Mucosa of descending colon (tissue), 3 donors: ENCODE measurements around the gene SMIM41. TPM values are rescaled to one million over a fixed set of nuclear protein-coding genes. Genes with fewer than 3 reads are reported as not detected.
A peak's percentile ranks its signal among the peaks of the same experiment; 100 is the strongest.

Experiments
- ATAC-seq: fragments of 200-7000 bp; cut with Tn5 transposase; one replicate; pipeline ENCODE4 v1.9.1; 2020; ENCODE audit warnings: mild to moderate bottlenecking, moderate library complexity
- DNase-seq, 3 donors: peaks; one replicate each; pipeline ENCODE4 v3.0.0-alpha.2; 2020
- H3K36me3 ChIP-seq: fragments of 200-600 bp; one replicate; pipeline ENCODE4 v1.8.0; 2021; ENCODE audit warnings: low read depth, mild to moderate bottlenecking
- H3K4me1 ChIP-seq: fragments of 200-600 bp; one replicate; pipeline ENCODE4 v1.8.0; 2021; ENCODE audit warnings: low read depth, mild to moderate bottlenecking
- H3K4me3 ChIP-seq: fragments of 200-600 bp; one replicate; pipeline ENCODE4 v1.8.0; 2021; ENCODE audit warnings: mild to moderate bottlenecking
- H3K9me3 ChIP-seq: fragments of 200-600 bp; one replicate; pipeline ENCODE4 v1.8.0; 2021; ENCODE audit warnings: mild to moderate bottlenecking
- intact Hi-C, 2 donors: fragments of 100-400 bp; cut with DNase I in 1 of 2; cut with micrococcal nuclease in 1 of 2; formaldehyde crosslinking; loops; one replicate each; pipeline versions ENCODE4 v1.11.0 to v1.11.1; 2022; cut with DNase I, micrococcal nuclease
- total RNA-seq, 3 donors: library from RNA; stranded (reverse); fragmentation: NEBNext Ultra II Directional in 2 of 3; extraction: Animal tissue kit (Norgen Biotek cat#: 25700) in 2 of 3; gene quantifications; one replicate each; pipeline versions ENCODE4 v1.2.1 to v1.2.4, GENCODE V29; 2021 to 2023
- TF ChIP-seq, protein P1 (sequence below): fragments of 200-600 bp; IDR thresholded peaks from one replicate; pipeline ENCODE4 v1.8.0; 2022; ENCODE audit warnings: antibody characterized with exemption, mild to moderate bottlenecking
- donor health status: DM: no; HTN: no; CAD: no; lungs with moderate emphysema.
- donor health status: DM: no; HTN: no; CAD: no.
- donor health status: DM: no; HTN: yes; CAD: no.

SMIM41 gene
- total RNA-seq, 3 donors from 2014 or later, result 0.32 to 0.41 TPM; not detected in 1

DNA sequence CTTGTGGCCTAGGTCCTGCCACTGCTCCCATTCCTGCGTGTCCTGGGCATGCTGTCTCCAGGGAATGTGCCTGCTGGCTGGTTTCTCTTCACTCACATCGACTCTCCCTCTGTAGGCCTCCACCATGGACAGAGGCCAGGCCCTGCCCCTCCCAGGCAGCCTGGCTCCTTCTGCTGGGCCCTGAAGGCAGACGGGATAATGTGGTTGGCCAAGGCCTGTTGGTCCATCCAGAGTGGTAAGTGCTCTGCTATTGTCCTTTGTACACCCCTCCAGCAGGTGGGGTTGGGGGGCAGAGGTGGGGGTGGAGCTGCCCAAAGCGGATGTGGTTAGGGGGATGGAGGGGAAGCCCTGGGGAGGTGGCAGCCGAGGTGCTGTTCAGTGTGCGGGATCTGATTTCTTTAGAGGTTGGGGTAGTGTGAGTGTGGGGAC is 37.8 kb upstream of the SMIM41 start:
- TF ChIP-seq, protein P1, sequence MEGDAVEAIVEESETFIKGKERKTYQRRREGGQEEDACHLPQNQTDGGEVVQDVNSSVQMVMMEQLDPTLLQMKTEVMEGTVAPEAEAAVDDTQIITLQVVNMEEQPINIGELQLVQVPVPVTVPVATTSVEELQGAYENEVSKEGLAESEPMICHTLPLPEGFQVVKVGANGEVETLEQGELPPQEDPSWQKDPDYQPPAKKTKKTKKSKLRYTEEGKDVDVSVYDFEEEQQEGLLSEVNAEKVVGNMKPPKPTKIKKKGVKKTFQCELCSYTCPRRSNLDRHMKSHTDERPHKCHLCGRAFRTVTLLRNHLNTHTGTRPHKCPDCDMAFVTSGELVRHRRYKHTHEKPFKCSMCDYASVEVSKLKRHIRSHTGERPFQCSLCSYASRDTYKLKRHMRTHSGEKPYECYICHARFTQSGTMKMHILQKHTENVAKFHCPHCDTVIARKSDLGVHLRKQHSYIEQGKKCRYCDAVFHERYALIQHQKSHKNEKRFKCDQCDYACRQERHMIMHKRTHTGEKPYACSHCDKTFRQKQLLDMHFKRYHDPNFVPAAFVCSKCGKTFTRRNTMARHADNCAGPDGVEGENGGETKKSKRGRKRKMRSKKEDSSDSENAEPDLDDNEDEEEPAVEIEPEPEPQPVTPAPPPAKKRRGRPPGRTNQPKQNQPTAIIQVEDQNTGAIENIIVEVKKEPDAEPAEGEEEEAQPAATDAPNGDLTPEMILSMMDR, result no peak
- Histone ChIP-seq H3K4me1 (peaks cover 16% of the 10 kb centered on the region), H3K36me3 (no peaks in the 10 kb centered on the region), H3K4me3 (no peak overlapping the region), H3K9me3 (no peaks in the 10 kb centered on the region)
- DNase-seq (peak in 1 of 3 donors; percentile 67), ATAC-seq (peak; percentile 3)
- intact Hi-C loops, result no loop called here

DNA sequence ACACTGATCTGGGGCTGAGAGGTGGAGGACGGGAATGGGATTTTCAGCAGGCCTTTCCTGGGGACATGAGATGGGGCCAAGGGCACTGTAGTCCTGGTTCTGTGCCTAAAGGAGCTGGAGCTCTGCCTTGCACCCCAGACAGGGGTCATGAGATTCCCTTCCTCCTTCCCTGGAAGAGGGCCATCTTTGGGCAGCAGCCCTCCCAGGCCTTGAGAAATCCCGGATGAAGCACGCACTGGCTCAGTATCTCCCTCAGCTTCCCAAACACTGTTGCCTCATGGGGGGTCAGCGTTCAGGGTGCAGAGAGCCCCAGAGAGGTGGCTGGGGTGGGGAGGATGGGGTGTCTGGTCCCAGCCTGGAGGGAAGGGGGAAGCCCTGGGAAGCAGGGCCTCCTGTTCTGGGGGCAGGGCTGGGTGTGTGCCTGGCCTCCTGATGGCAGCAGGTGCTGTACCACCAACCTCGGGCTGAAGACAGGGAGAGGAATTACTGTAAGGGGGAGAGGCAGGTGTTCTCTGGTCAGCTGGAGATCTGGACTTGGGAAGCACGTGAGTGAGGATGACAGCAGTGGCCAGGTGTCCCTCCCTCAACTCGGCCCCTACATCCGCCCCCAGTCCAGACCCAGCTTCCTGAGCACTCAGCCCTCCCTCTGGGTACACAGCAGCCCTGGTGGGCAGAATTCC is 36.7 kb upstream of the SMIM41 start:
- no peak for DNase-seq
- peaks cover 12% of the 10 kb centered on the region for H3K4me1 ChIP-seq
- no peaks in the 10 kb centered on the region for H3K9me3 ChIP-seq
- TF ChIP-seq, protein P1, result no peak
- no peak overlapping the region for H3K4me3 ChIP-seq
- intact Hi-C loops, result no loop called here
- no peaks in the 10 kb centered on the region for H3K36me3 ChIP-seq
- ATAC-seq, result no peak

DNA sequence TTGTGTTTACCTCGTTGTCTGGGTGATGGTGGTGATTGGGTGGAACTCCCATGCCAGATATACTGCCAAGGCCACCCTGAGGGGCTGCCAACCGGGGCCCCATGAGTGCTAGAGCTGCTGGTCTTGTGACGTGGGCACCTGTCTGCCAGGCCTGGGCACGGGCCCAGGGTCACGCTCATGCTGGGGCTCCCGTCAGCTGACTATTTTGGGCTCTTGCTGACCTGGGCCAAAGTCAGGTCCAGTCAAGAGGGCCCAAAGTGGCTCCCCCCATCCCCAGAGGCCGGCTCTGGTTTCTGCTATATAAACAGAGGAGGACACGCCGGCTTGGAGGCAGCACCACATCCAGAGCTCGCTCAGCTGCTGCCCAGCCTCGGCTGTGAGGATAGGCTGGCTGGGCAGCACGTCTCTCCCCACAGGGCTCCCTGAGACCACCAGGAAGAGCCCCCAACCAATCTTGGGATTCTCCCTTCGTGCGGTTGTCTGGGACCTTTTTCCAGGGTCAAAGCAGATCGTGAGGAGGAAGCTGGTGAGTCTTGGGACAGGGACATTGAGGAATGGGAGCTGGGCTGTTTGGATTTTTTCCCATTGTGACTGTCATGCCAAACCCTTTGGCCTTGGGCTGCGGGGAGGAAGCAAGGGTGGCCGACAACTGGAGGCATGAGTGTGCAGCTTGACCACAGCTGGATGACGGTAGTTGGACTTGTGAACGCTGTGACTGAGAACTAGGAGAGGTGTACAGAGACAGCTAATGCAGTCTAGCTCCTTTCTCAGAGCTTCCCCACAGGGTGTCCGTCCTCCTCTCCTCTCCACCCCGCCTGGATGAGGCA is 35.9 kb upstream of the SMIM41 start:
- Histone ChIP-seq H3K4me1 (peaks cover 12% of the 10 kb centered on the region), H3K36me3 (no peaks in the 10 kb centered on the region), H3K9me3 (no peaks in the 10 kb centered on the region), H3K4me3 (no peak overlapping the region)
- DNase-seq (no peak), ATAC-seq (no peak)
- TF ChIP-seq, protein P1, result no peak
- intact Hi-C loops, result no loop called here

DNA sequence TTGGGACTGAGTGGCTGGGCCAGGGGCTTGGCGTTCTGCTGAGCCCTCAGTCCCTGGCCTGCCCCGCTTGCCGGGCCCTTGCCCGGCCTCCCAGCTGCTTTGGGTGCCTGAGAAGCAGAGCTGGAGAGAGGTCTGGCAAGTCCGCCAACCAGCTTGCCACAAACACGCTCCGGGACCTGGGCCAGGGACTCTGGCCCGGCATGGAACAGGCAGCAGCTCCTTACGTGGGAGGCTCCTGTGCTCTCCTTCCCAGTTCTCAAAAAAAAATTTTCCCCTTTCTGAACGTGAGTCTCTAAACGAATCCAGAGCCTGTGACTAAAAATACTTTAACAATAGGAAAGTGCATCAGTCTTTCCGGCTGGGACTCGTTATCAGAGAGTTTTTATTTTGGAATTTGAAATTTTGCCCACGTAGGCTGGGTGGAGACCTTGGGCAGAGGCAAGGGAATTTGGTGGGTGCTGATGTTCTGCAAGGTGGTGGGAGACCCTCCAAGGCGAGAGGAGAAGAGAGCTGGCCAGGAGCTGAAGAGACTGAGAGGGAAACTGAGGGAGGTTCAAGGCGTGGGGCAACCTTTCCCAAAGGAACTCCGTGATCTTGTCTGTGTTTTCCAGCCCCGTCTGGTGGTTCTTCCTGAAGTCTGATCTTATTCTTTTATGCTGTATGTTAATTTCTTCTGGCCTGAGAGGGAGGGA is 35.1 kb upstream of the SMIM41 start:
- H3K9me3 ChIP-seq, result no peaks in the 10 kb centered on the region
- no peak overlapping the region for H3K4me3 ChIP-seq
- no peak for DNase-seq
- H3K4me1 ChIP-seq, result peaks cover 13% of the 10 kb centered on the region
- TF ChIP-seq, protein P1, result no peak
- ATAC-seq, result no peak
- intact Hi-C loops, result no loop called here
- H3K36me3 ChIP-seq, result no peaks in the 10 kb centered on the region

DNA sequence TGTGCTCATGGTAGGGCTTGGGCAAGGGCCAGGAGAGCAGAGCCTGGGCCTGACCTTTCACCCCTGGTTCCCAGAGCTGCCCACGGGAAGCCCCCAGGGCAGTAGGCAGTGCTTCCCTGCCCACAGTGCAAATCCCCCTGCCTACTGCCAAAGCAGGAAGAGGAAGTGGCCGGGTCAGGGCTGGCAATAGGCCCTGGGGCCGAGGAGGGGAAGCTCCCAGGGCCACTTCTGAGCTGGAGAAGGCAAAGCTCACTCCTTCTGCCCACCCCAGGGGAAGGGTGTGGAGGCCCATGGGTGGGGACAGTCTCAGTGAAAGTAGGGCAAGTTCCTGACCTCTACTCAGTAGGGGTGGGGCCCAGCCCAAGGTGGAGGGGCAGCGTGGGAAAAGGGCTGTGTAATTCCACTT is 33.7 kb upstream of the SMIM41 start:
- TF ChIP-seq, protein P1, result no peak
- H3K9me3 ChIP-seq, result no peaks in the 10 kb centered on the region
- ATAC-seq (peak; percentile 61), DNase-seq (peak; percentile 78 to 83 (median 81))
- intact Hi-C loops, result no loop called here
- no peaks in the 10 kb centered on the region for H3K36me3 ChIP-seq
- H3K4me3 ChIP-seq, result no peak overlapping the region
- peaks cover 25% of the 10 kb centered on the region for H3K4me1 ChIP-seq
